Stimulated activated CD8-positive, alpha-beta memory T cell treated with anti-CD3 and anti-CD28 coated beads, Interleukin-7, amount 100 ng/mL, for 4 hours (primary cell): ENCODE data around the gene CSF1R.

Experiments
- DNase-seq, 2 donors: peaks; one replicate each; pipeline ENCODE4 v3.0.0-alpha.2; 2020; ENCODE audit warnings: low read depth in 2 of 2

Gene CSF1R

DNA sequence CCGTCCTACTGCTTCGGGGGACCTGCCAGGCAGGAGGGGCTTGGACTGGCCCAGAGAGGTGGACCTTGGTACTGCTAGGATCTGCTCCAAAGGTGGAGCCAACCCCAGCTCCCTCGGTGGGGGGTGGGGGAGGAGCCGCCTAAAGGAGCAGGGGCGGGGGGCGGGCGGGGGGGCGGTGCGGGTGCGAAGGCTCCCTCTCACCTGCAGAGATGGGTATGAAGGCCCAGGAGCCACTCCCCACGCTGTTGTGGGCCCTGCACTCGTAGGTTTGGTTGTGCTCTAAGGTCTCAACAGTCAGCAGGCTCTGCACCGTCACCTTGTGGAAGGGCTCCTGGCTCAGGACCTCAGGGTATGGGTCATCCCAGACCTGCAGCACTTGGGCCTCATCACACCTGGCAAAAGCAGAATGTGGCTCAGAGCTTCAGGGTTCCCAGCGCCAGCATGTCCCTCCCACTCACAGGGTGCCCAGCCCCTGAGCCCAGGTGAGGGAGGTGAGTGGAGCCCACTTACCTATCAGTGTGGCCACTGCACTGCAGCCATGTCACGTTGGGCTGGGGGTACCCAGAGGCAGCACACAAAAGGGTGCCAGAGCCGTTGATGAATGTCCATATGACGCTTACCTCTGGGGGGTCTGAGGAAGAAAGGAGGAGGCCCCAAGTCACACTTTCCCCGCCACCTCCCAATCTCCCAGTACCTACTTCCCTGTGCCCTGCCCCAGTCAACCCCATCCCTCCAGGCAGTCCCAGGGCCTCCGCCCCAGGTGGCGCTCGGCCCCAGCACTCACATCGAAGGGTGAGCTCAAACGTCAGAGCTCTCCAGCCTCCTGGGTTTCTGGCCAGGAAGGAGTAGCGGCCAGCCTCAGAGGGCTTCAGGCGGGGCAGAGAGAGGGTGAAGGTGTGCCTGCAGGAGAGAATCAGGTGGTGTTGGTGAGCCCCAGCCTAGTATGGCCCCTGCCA, 16.4 kb downstream of the CSF1R start:
- DNase-seq: no peak

DNA sequence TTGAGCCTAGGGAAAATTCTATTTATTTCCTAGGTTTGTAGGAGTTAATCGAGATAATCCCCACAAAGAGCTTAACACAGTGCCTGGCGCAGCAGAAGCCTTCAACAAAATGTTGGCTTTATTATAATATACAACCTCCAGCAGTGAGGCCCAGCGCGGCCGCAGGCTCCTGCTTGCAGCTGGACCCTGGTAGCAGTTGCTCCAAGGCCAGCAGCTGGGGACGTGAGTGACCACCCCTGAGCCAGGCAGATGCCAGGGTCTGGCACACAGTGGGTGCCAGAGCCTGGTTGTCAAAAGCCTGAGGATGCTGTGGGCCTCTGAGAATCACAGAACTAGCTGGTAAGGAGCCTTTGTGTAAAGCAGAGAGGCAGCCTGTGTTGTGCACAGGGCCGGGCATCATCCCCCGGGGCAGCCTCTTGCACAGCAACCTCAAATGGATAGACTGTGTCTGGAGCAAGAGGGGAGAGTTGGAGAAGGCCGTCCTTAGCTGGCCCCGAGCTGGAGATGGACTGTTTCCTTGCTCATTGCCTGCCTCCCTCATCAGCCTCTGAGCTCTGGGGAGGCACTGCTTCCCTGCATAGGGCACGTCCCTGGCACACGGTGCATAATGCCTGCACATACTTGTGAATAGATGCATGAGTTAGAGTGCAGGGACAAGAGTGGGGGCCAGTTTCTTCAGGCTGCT, 17.3 kb downstream of the CSF1R start:
- DNase-seq: no peak

DNA sequence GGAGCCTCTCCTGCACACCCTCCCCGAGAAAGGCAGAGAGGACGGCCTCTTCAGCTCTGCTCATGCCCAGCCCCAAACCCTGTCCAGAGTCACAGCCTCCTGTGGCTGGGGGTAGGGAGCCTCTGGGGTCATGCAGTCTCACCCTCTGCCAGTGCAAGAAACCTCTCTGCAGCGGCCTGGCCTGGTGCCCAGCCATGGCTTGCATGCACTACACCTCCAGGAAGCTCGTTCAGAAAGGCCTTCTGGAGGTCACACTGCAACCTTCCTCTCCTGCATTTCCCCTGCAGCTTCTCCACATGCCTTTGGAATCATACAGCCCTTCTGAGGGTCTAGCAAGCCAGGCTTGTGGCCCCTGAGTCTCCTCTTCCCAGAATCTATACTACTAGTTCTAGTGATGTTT, 17.9 kb downstream of the CSF1R start:
- DNase-seq: no peak

DNA sequence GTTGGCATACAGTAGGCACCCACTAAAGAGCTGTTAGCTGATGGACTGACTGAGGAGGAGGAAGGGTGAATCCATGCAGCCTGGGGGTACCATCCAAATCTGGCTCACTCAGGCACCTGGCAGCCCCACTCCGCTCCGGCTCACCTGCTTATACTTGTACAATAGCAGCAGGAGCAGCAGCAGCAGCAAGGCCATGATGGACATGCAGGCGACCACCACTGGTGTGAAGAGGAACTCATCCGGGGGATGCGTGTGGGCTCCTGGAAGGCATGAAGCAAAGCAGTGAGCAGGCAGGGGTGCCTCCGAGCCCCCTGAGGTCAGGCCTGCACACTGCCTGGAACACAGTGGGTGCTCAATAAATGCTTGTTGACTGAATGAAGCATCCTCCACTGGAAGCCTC, 18.3 kb downstream of the CSF1R start:
- DNase-seq: no peak

DNA sequence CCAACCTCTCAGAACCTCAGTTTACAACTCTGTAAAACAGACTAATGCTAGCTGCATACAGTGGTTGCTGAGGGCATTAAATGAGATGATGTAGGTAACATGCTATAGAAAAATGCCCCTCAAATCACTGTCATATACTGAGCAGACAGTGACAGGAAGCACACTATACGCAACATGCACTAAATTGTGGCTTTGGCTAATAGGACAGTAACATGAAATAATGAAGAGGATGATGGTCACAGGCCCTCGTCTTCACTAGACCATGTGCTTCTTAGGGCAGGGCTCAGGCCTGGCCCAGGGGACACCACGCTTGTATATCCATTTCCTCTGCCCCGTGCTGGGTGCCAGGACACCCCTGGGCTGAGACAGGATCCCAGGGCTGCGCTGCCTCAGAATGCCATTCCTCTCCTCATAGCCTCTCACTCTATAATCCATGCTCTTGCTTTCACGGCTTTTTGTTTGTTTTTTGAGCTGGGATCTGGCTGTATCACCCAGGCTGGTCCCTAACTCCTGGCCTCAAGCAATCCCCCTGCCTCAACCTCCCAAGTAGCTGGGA, 18.9 kb downstream of the CSF1R start:
- no peak for DNase-seq

DNA sequence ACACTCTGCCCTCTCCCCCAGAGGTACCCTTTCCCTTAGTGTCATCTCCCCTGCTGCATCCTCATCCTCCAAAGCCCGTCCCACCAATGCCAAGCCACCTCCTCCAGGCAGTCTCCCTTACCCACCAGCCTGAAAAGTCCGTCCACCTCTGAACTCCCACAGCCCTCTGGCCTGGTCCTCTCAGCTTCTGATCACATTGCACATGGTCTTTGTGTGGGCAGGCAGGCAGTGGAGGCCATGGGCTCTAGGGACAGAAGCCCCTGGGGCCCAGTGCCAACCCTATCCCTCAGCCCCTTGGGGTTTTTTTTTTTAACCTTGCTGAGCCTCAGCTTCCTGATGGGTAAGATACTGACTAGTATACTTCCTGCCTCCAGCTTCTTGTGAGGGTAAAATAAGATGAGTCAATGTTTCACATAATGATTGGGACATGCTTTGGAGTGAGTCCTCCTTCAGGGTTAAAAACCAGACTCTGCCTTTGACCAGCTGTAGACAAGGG, 19.4 kb downstream of the CSF1R start:
- DNase-seq: no peak

DNA sequence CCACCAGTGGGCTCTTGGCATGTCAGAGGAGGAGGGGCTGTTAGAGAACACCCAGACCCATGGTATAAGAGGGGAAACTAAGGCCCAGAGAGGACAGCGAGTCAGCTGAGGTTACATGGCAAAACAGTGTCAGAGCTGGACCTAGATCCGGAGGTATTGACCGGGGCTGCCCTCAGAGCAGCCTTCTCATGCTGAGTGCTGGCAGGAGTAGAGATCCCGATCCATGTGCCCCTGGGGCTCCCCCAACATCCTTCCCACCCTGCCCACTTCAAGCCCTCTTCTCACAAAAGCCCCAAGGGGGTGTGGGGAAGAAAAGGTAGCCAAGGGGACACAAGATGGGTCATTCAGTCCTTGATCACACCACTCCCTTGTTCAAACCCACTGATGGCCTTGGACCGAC, 19.9 kb downstream of the CSF1R start:
- no peak for DNase-seq

DNA sequence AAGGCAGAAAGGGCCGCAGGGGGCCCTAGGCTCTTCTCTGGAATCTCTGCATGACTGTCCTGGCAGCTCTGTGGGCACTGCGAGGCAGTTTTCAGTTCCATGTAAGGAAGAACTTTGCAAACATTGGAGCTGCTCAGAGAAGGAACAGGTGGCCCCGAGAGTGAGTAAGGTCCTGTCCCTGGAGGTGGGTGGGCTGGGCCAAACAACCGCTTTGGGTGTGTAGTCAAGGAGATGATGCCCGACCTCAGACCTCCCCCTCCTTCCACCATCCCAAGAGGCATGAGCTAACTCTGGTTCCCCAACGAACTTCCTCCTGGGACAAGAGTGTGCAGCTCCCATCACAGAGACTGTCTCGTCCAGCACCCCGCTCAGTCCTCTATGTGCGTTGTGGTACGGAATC, 20.5 kb downstream of the CSF1R start:
- no peak for DNase-seq

DNA sequence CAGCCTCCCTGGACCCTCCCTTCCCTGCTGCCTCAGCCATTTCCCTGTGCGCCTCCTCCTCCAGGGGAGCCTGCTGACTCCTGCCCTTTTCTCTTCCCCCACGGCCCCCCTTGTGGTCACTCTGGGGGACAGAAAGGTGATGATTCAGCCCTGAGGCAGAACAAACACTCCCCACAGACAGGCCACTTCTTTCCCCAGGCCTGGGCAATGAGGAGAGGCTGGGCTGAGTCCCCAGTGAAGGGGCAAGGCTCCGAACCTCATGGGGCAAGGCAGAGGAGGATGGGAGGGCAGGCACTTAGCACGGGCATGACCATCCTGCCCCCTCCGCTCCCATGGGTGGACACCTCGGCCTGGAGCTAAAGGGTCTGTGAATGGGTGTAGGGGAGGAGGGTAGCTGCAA, 21.0 kb downstream of the CSF1R start:
- DNase-seq: no peak

DNA sequence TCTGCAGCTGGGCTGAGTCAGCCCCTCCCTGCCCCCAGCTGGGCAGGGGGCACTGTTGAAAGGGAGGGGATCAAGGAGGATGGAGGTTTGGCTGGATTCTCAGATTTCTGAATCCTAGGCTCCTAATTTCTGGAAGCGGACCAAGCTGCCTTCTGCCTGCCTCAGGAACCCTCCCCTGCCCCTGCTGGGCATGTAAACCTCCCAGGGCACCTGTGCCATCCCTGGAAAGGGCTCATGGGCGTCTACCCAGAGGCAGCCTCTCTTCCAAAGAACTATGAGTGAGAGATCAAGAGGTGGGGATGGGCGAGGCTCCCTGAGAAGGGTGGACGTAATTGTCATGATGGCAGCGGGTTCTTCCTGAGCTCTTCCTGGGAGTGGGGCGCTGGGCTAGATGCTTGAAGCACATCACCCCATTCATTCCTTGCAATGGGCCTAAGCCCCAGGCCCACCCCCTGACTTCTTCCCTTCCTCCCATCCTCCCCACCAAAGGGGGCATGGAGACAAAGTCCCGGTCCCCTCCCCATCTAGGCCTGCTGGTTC, 21.6 kb downstream of the CSF1R start:
- no peak for DNase-seq

DNA sequence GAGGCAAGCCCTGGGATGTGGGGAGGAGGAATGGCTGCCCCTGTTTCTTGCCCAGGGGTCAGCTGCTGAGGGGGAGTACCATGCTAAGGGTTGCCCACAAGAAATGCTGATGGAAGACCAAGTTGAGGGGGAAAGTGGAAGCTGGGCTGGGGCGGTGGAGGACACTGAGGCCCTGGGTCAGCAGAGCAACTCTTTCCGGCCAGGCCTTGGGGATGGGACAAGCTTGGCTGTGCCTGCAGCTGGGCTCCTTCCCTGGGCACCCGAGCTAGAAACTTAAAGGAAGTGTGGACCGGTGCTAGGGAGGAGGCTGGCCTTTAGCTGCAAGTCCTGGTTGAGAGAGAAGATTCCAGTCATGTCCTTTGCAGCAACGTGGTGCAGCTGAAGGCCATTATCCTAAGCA, 22.7 kb downstream of the CSF1R start:
- no peak for DNase-seq

DNA sequence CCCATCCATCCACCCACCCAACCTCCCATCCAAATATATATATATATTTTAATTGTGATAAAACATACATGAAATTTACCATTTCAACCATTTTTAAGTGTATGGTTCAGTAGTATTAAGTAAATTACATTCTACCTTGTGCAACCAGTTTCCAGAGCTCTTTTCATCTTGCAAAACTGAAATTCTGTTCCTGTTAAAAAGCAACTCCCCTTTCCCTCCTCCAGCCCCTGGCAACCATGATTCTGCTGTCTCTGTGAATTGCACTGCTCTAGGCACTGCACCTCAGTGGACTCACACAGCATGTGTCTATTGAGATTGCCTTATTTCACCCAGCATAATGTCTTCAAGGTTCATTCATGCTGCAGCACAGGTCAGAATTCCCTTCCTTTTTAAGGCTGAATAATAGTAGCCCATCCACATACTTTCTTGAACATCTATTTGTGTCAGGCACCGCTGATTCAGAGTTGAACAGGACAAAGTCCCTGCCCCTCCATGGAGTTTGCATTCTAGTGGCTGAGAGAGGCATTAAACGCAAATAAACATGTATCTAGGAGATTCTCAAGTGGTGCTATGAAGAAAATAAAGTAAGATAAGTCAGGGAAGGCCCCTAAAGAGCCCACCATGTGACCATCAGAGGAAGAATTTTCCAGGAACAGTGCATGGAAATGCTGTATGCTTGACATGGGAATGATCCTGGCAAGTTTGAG, 24.0 kb downstream of the CSF1R start:
- no peak for DNase-seq

DNA sequence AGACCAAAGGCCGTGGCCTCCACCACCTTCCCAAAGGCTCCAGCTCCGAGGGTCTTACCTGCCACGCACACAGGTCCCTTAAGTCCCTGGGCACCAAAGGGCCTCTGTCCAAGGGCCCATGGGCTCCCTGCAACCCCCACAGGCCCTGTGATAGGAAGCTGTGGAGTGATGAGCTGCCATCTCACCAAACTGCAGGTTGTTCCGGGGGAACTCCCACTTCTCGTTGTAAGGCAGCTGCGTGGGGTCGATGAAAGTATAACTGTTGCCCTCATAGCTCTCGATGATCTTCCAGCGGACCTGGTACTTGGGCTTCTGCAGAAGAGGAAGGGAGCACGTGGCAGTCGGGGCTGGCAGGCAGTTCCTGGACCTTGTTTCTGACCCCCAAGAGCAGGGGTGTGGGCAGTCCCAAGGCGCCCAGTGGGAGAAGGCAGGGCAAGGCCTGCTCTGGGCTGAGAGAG, 24.8 kb downstream of the CSF1R start:
- no peak for DNase-seq

DNA sequence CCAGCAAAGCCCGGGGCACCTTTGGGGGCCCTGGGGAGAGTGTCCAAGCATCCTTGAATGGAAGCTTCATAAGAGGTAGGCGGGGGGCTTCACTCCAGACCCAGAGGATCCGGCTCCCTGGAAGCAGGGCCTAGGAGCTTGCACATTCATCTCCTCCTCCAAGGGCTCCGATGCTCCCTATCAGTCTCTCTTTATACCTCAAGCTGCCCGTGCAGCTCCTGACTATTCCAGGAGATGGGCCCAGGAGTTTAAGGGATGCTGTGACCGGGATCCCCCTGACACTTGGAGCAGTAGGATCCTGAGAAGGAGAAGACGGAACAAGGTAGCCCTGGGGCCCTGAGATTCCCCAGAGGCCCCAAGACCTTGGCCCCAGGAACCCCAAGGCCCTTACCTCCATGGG, 25.9 kb downstream of the CSF1R start:
- DNase-seq: no peak

DNA sequence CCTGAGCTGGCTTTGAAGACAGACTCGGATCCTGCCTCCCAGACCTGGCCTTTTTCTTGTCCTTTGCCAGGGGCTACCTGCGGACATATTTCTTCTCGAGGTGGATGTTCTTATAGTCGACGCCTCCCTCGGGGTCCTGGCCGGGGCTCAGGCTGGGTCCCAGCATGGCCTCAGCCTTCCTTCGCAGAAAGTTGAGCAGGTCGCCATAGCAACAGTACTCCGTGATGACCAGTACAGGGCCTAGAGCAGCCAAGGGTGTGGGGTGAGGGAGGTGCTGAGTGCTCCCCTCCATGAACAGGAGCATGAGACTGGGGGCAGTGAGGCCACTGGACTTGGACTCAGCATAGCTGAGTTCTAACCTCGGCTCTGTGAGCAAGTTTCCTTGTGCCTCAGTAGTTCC, 26.7 kb downstream of the CSF1R start:
- DNase-seq: no peak

DNA sequence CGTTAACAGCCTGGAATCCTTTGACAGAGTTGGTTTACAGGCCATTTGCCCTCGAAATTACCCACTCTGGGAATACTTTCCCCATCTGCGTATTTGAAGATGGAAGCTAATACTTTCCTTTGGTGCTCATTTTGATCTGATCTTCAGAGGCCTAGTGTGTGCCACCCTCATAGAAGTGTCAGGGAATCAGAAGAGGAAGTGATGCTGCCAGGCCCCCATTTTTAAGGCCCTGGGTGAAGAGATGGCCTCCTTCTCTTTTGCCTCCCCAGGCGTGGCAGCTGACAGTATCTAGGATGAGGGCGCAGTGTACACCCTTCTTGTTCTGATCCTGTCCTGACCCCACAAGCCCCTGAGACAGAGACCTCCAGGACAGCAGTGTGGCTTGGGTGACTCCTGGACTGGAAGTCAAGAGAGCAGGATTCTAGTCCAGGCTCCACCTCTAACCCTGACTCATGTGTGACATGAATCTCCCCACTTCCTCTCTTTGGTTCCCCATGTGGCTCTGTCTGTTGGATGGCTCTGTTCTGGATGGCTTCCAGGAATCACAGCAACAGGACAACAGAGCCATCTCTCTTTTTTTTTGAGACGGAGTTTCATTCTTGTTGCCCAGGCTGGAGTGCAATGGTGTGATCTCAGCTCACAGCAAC, 27.8 kb downstream of the CSF1R start:
- no peak for DNase-seq

DNA sequence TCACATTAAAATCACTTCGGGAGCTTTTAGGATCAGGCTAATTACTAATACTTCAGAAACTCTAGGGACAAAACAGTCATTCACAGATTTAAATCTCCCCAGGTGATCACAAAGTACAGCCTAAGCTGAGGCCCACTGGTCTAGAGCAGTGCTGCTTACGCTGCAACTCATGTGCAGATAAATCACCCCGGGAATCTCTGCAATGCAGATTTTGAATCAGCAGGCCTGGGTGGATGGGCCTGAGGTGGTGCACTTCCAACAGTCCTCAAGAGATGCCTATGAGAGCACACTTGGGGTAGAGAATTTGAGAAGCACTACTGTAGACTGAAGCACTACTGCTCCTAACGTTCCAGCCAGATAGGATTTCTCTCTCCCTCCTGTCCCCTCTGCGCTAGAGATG, 28.4 kb downstream of the CSF1R start:
- no peak for DNase-seq

DNA sequence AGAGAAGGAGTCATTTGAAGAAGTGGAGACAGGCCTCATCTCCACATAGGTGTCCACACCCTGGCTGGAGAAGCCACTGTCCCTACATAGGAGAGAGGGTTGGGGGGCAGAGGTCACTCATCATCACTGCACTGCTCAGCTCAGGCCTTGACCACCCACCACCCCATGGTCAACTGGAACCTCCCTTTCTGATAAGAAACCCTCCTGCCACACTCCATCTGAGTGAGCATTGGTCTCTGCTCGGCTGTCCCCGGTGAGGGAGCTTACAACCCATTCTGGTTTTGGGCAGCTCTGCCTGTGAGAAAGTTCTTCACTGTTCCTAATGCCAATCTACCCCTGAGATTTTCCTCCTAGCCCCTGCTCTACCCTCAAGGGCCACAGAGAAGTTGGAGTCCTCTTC, 28.8 kb downstream of the CSF1R start:
- no peak for DNase-seq

DNA sequence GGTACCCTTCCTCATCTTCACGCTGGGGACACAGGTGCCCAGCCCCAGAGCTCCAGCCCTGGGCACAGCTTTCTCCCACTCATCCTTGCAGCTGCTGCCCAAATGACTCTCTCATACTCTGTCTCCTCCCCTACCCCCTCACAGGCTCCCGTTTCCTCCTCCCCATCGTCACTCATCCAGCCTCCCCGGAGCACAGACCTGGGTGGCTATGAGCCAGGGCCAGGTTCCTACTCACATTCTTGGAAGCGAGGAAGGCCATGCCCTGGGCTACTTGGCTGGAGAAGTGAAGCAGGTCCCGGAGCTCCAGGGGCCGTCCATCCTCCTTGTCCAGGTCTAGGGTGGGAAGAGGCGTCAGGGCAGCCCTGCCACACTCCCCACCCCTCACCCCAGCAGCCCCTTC, 29.3 kb downstream of the CSF1R start:
- DNase-seq: no peak

DNA sequence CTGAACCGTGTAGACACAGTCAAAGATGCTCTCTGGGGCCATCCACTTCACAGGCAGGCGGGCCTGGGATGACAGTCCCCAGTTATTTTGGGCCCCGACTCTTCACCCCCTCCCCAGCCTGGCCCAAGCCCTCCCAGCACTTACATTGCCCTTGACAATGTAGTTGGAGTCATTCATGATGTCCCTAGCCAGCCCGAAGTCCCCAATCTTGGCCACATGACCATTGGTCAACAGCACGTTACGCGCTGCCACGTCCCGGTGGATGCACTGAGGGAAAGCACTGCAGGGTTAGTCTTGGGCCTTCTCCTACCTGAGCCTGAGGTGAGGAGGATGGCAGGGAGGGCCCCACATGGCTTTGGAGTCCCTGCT, 30.3 kb downstream of the CSF1R start:
- DNase-seq: no peak

DNA sequence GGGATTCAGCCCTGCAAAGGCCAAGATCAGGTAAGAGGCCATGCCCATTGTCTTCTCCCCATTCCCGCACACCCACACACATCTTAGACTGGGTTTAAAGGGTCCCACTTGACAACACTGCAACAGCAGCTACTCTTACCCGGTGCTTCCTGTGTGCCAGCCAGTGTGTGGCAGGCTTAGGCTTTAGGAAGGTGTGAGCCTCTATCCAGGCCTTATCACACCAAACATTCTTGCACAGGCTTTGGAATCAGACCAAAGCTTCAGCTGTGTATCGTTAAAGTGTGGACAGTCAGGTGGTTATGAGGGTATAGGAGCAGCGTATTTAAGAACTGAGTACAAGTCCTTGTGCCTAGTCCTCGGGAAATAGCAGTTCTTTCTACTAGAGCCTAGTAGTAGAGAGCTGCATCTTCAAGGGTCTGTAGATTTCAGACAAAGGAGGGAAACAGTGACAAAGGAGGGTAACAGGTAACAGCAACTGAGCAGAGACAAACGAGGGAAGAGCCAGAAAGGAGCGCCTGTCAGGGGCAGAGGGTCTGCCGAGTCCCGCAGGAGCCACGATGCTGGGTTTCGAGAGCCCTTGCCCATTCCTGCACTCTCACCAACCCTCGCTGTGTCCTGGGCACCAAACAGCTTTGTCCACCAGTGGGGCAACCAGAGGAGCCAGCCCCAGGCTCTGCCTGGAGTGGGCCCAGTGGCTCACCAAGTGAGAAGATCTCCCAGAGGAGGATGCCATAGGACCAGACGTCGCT, 30.9 kb downstream of the CSF1R start:
- no peak for DNase-seq
